HL-60/S4 treated with phorbol 12-myristate 13-acetate at 8.2 ng/mL for 4 days and 3 days (cell line): ENCODE data around the gene PCDHGA1.

Experiments used
- in situ Hi-C: fragments of 300-500 bp; cut with MboI; formaldehyde crosslinking; loops from 2 replicates; pipeline ENCODE4 v1.15.0; 2022; ENCODE audit warnings: low sequenced_read_pairs

The PCDHGA1 gene

DNA sequence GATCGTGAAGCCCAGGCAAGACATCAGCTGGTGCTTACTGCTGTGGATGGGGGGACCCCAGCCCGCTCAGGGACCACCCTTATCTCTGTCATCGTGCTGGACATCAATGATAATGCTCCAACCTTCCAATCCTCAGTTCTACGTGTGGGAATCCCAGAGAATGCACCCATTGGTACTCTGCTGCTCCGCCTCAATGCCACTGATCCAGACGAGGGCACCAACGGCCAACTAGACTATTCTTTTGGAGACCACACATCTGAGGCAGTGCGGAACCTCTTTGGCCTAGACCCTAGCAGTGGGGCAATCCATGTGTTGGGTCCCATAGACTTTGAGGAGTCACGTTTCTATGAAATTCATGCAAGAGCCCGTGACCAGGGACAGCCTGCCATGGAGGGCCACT, 159.5 kb downstream of the PCDHGA1 start:
- in situ Hi-C loops, result no loop called here

DNA sequence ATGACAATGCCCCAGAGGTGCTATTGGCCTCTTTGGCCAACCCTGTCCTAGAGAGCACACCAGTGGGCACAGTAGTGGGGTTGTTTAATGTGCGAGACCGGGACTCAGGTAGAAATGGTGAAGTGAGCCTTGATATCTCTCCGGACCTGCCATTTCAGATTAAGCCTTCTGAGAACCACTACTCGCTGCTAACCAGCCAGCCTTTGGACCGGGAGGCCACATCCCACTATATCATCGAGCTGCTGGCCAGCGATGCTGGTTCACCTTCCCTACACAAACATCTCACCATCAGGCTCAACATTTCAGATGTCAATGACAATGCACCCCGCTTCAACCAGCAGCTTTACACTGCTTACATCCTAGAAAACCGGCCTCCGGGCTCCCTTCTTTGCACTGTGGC, 160.0 kb downstream of the PCDHGA1 start:
- in situ Hi-C loops, result no loop called here

DNA sequence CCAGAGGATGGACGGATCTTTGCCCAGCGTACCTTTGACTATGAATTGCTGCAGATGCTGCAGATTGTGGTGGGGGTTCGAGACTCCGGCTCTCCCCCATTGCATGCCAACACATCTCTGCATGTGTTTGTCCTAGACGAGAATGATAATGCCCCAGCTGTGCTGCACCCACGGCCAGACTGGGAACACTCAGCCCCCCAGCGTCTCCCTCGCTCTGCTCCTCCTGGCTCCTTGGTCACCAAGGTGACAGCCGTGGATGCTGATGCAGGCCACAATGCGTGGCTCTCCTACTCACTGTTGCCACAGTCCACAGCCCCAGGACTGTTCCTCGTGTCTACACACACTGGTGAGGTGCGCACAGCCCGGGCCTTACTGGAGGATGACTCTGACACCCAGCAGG, 160.5 kb downstream of the PCDHGA1 start:
- in situ Hi-C loops, result no loop called here

DNA sequence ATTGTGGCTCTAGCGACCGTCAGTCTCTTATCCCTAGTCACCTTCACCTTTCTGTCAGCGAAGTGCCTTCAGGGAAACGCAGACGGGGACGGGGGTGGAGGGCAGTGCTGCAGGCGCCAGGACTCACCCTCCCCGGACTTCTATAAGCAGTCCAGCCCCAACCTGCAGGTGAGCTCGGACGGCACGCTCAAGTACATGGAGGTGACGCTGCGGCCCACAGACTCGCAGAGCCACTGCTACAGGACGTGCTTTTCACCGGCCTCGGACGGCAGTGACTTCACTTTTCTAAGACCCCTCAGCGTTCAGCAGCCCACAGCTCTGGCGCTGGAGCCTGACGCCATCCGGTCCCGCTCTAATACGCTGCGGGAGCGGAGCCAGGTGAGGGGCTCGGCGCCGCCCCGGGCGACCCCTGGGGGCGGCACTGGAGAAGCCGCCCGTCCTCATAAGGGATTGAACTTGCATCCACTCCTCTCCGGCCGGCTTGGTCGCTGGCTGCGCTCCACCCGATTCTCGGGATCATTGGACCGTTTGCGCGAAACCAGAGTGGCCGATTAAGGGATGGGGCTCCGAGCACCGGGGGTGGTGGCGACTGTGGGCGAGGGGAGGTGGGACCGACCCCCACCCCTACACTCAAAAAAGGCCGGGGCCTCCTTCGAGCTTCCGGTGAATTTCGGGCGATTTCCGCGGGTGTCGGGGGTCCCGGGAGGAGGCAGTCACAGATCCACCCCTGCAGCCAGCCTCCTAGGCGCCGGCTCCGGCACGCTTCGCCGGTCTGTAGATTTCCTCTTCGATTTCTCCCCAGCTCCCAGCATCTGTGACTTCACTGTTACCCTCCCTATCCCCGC, 161.2 kb downstream of the PCDHGA1 start:
- in situ Hi-C loops, result no loop called here

DNA sequence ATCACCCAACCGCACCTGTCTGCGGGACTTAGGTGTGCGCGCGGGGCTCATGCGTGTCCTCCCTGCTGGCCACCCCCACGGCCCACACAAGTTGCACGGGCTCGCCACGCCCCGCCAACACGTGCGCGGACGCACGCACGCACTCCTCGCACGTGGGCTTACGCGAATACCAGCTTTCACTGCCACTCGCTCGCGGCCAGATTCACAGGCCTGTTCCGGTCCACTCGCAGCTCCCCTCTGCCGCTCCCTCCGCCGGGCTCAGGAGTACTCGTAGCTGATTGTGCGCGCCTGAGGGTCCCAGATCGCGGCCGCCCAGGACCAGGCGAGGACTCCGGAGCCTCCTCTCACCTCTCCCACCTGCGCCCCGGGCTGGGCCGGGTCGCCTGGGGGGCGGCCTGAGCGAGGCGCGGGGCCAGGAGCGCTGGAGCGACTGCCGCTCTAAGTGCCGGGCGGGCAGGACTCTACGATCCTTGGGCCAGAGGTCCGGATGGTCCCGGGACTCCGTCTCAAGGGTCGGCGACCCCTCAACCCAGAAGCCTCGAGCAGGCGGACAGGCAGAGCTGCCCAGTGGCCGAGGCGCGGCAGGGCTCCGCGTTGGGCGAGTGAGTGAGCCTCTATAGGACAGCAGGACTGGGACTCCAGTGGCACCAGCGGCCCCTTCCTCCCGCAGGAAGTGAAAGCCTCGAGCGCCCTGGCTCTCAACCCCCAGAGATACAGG, 162.0 kb downstream of the PCDHGA1 start:
- in situ Hi-C loops, result no loop called here

DNA sequence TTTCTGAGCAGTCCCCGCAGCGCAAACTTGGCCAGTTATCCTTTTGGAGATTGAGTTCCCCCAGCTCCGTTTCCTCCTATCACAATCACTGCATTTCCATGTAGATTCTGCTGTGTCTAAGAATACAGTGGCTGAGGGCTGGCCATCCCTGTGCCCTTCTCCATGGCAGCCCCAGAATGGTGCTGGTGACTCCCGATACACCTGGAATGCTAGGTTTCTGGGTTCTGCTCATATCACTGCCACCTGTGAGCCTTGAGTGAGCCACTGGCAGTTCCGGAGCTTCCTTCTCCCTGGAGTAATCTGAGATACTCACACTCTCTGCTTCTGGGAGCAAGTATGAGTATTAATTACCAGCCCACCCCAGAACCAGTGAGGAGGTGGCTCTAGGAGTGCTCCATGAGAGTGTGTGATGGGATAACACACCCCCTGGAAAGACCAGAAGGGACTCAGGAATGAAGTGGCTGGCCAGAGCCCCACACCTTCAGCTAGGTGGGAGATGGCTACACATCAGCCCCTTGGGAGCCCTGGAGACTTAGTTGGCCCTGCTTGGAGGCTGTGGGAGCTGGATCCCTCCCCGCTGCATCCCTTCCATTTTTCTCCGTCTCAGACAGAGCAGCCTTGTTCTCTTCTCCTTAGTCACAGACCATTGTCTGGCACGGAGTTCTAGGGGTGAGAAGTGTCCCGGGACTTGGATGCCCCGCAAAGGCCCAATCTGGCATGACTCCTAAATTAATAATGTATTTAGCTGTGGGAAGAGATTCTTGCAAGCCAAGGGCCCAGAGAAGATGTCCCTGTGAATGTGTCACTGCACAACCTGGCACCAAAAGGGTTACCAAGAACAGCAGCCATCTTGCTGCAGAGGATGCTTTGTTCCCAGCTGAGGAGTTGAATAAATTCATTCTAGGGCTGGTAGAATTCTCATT, 163.4 kb downstream of the PCDHGA1 start:
- in situ Hi-C loops, result no loop called here

DNA sequence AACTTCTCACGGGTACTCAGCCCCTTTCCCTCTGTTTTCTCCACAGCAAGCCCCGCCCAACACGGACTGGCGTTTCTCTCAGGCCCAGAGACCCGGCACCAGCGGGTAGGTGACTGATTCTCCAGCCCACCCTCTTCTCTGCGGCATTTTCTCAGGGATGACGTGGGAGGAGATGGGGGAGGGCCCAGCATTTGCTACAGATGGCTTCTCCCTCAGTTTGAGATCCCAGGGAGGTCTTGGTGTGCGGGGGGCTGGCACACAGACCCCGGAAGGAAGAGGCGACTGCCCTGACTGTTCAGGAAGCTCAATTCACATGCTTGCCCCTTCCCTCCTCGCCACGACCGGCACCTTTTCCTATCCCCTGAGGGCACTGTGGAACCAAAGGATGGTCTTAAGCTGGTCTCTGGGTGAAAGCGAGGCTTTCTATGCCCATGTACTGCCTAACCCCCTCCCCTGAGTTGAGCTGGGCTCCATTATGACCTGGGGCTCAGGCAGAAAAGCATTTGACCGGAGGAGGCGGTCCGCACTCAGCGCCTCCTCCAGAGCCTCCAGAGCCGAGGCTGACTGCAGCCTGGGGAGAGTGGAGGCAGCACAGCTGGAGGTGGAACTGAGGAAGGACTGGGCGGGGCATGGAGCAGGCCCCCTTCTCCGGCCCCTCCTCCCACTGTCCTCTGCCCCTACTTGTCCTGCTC, 164.6 kb downstream of the PCDHGA1 start:
- in situ Hi-C loops, result no loop called here

DNA sequence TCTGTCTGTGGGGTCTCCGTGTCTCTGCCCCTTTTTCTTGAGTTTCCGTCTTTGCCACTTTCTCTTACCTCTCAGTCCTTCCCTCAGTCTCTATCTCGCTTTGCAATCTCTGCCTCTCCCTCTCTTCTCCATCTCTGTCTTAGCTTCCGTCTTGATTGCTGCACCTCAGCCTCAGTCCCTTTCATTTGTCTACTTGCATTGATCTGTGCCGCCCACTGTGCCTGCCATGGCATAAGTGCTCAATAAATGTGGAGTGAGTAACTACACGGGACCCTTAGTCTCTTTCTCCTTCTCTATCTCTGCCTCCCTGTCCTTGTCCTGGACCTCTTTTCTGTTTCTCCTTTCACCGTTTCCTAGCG, 165.1 kb downstream of the PCDHGA1 start:
- in situ Hi-C loops, result no loop called here

DNA sequence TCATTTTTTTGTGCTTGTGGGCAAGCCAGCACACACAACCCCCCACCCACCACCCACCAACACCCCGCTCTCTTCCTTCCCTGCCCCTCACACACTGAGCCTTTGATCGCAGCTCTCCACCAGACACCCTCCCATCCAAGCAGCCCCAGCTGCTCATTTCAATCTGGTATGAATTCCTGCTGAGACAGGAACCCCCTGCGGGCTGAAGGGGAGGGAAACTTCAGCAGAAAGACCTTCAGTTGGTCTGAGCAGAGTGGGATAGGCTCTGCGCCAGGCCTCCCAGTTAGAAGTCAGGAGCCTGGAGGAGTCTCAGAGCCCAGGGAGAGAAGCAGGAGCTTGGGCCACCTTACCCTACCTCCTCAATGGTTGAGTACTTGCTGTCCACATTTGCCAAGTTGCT, 165.7 kb downstream of the PCDHGA1 start:
- in situ Hi-C loops, result no loop called here

DNA sequence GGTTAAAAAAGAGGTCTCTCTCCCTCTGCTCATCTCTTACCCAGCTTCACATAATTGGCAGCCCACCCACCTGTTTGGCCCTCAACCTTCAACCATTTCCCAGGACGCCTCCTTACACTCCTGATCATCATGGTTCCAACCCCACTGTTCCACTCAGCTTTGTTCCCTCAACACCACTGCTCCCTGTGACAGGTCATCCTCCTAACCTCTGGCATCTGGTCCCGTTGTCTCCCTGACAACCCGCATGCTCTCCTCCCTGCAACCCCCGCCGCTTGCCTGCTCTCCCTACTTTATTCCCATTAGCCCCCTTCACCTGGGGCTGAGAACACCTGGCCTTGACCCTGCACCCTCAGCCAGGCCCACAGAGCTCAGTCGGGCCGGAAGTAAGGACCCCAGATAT, 171.4 kb downstream of the PCDHGA1 start:
- in situ Hi-C loops, result no loop called here

DNA sequence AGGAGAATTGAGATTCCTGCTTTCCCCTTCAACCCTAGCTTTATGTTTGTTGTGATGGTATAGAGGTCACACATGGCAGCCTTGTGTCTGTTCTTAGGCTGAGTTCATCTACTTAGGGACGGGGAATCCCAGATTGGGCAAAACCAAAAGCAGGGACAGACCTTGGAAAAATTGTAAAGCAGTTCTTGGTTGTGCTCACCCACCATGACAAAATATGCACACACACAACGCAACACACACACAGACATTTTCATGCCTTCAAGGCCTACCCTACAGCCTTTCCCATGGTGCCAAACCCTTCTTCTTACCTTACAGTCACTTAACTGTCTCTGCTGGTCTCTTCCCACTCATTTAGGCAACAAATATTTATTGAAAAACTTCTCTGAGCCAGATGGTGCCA, 173.4 kb downstream of the PCDHGA1 start:
- in situ Hi-C loops, result no loop called here

DNA sequence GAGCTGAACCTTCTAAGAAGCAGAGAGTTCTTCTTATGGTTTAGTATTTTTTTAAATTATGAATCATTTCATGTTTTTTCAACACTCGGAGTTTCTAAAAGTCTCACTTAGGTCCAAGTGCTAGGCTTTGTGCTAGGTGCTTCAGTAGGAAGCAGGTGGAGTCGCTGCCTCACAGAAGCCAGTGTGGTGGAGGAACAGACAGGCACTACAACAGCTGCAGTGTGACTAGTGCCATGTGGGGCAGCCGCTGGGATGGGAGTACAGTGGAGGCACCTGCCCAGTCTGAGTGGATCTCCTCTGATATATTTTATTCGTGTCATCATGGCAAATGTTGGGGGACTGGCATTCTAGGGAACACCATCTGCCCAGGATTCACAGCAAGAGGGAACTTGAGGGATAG, 173.9 kb downstream of the PCDHGA1 start:
- in situ Hi-C loops, result no loop called here

DNA sequence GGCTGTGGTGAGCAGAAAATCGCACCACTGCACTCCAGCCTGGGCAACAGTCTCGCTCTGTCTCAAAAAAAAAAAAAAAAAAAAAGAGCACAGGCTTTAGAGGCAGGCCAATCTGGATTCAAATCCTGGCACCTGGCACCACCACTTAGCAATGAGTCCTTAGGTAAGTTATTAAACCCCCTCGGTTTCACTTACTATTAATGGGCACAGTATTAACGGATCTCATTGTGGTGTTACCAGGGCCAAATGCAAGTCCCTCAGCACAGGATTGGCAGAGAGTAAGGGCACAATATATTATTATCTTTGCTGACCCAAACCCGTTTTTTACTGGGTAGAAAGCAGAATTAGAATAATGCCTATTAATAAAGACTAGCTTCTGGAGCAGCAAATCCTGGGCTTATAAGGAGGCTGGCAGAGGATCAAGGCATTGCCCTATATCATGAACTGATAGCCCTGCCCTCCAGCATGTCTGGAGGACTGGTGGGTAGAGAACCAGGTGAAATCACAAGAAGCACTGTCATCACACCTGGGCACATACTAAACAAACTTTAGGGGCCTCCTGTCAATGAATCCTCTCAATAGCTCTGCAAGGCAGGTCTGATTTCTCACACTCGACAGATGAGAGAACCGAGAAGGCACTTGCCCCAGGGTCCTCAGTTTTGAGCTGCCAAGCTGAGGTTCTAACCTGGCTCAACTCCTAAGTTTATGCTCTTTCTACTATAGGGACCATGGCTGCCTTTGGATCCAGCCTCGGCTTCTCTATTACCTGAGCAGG, 176.3 kb downstream of the PCDHGA1 start:
- in situ Hi-C loops, result no loop called here

DNA sequence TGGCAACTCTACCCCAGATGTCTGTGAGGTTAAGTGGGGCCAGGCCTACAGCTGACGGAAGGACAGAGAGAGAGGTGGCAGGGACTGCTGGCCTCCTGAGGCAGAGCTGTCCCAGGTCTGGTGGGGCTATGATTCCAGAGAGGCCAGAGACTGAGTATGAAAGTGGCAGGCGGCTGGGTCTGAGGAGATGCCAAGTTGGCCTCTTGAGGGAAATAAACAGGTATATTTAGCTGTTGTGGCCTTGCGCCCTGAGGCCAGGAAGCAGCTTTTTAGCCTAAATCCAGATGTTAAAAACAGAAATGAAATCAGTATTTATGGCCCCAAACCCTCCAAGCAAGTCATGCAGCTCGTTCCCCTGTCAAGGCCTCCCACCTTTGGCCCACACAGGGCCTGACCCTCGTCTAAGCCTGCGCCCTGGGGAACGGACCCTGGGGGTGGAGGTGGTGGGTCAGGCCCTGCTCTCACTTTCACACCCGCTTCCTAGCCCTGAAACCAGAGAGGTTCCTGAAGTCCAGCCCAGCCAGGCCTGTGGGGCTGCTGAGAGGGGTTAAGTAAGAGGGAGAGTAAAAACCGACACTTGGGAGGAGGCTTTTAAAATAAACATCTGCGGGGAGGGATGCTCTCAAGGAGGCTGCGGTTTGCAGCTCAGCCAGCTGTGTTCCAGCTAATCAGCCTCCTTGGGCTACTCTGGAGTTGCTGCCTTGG, 177.2 kb downstream of the PCDHGA1 start:
- in situ Hi-C loops, result no loop called here

DNA sequence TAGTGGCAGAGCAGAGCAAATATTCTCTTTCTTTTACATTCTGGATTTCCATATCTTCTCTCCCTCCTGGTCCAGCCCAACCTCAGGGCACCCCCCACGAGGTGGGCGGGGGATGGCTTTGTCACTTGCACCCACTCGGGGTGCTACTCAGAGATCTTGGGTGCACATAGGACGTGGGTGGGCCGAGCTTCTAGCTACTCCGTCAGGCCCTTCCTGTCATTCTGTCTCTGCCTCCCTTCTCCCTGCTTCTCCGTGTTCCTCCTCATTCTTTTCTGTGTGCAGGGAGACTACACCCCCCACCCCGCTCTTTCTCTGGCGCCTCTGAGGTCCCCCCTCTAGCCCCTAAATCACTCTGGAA, 178.1 kb downstream of the PCDHGA1 start:
- in situ Hi-C loops, result no loop called here

DNA sequence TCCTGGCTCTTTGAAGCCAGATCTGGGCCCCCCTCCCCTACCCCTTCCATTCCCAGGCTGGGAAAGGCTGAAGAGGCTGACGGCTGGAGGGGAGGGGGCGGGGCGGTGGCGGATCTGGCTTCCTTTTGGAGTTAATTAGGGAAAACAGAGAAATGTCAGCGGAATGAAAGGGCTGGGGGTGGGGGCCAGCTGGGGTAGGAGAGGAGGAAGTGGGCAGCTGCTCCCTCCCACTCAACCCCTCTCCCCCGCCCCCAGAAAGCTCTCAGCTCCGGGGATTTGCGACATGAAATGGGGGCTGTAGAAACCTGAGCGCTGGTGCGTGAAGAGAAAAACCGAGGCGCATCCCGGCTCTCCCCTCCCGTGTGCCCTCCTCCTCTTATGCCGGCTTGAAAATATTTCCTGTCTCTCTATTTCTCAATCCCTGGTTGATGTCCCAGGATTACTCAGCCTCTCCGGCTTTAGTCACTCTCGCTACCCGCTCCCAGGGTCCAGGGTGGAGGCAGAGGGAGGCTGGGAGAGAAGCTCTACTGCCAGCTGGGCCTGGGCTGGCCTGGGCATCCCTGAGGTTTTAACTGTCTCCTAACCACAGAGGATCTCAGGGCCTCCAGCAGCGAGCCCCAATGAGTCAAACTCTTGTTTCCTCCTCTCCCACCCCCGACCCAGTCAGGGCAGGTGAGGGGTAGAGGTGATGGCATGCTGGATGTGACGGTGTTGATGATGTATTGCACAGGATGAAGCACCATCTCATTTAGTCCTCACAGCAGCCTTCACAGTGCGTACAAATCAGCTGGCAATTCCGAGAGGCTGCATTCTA, 178.7 kb downstream of the PCDHGA1 start:
- in situ Hi-C loops, result no loop called here

DNA sequence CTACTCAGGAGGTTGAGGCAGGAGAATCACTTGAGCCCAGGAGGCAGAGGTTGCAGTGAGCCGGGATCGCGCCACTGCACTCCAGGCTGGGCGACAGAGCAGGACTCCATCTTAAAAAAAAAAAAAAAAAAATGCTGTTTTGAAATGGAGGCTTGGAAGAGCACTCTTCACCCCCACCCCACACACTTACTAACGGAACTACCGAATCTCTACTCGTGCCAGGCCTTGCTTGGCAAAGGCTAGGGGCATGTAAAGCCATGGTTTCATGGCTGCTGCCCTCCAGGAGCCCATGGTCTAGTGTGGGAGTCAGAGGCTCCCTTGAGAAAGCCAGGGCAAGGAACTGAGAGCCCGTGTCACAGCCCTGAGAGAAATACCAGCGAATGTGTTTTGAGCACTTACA, 179.8 kb downstream of the PCDHGA1 start:
- in situ Hi-C loops, result no loop called here

DNA sequence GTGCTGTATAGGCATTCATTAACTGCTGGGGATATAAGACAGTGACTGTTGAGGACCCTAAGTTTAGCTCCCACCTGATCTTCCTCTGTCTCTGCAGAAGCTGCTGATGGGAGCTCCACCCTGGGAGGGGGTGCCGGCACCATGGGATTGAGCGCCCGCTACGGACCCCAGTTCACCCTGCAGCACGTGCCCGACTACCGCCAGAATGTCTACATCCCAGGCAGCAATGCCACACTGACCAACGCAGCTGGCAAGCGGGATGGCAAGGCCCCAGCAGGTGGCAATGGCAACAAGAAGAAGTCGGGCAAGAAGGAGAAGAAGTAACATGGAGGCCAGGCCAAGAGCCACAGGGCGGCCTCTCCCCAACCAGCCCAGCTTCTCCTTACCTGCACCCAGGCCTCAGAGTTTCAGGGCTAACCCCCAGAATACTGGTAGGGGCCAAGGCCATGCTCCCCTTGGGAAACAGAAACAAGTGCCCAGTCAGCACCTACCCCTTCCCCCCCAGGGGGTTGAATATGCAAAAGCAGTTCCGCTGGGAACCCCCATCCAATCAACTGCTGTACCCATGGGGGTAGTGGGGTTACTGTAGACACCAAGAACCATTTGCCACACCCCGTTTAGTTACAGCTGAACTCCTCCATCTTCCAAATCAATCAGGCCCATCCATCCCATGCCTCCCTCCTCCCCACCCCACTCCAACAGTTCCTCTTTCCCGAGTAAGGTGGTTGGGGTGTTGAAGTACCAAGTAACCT, 180.7 kb downstream of the PCDHGA1 start:
- in situ Hi-C loops, result no loop called here
